ENCODE results near the gene RIPK1.
"Not testable (repeated sequence)": the region's sequence is repeated elsewhere in the genome, so short reads cannot be mapped to it uniquely, and the experiment has no call there.

The RIPK1 gene

GRCh38 chr6:3068329-3069214, at the start of gene RIPK1:
Gene RIPK1 (plus strand): TSS chr6:3068494. CDS start chr6:3076824, 8,330 bp downstream.
- peak; percentile 85 to 90 for DNase-seq (ENCODE audit: low read depth in 2 of 2)

GRCh38 chr6:3019065-3019464, 49.2 kb upstream of the RIPK1 start:
- no peak for DNase-seq (ENCODE audit: low read depth in 2 of 2)

- DNase-seq (ENCODE audit: low read depth in 2 of 2), result no peak
Measured at GRCh38 chr6:3019749-3020320, 48.5 kb upstream of the RIPK1 start.

- DNase-seq (ENCODE audit: low read depth in 2 of 2), result not testable (repeated sequence)
Measured at GRCh38 chr6:3020976-3021598, 47.2 kb upstream of the RIPK1 start.

GRCh38 chr6:3022765-3023662, 45.3 kb upstream of the RIPK1 start:
- DNase-seq (ENCODE audit: low read depth in 2 of 2), result no peak

- DNase-seq (ENCODE audit: low read depth in 2 of 2), result peak; percentile 82 to 85
Measured at GRCh38 chr6:3023663-3024483, 44.4 kb upstream of the RIPK1 start.

GRCh38 chr6:3026791-3027626, 41.3 kb upstream of the RIPK1 start:
- peak in 1 of 2 donors; percentile 7 for DNase-seq (ENCODE audit: low read depth in 2 of 2)

GRCh38 chr6:3028156-3028555, 40.1 kb upstream of the RIPK1 start:
- DNase-seq (ENCODE audit: low read depth in 2 of 2), result not testable (repeated sequence)

GRCh38 chr6:3031857-3032640, 36.2 kb upstream of the RIPK1 start:
- DNase-seq (ENCODE audit: low read depth in 2 of 2), result no peak

- no peak for DNase-seq (ENCODE audit: low read depth in 2 of 2)
Measured at GRCh38 chr6:3032986-3033385, 35.3 kb upstream of the RIPK1 start.

GRCh38 chr6:3033652-3034051, 34.6 kb upstream of the RIPK1 start:
- no peak for DNase-seq (ENCODE audit: low read depth in 2 of 2)

GRCh38 chr6:3035397-3035796, 32.9 kb upstream of the RIPK1 start:
- no peak for DNase-seq (ENCODE audit: low read depth in 2 of 2)

- DNase-seq (ENCODE audit: low read depth in 2 of 2), result no peak
Measured at GRCh38 chr6:3036861-3037637, 31.2 kb upstream of the RIPK1 start.

- no peak for DNase-seq (ENCODE audit: low read depth in 2 of 2)
Measured at GRCh38 chr6:3037638-3038365, 30.5 kb upstream of the RIPK1 start.

GRCh38 chr6:3039384-3039783, 28.9 kb upstream of the RIPK1 start:
- no peak for DNase-seq (ENCODE audit: low read depth in 2 of 2)

GRCh38 chr6:3041147-3041546, 27.1 kb upstream of the RIPK1 start:
- no peak for DNase-seq (ENCODE audit: low read depth in 2 of 2)

GRCh38 chr6:3041606-3042005, 26.7 kb upstream of the RIPK1 start:
- no peak for DNase-seq (ENCODE audit: low read depth in 2 of 2)

- DNase-seq (ENCODE audit: low read depth in 2 of 2), result no peak
Measured at GRCh38 chr6:3045369-3045768, 22.9 kb upstream of the RIPK1 start.

Measured in activated CD8-positive, alpha-beta memory T cell treated with anti-CD3 and anti-CD28 coated beads for 4 hours (primary cell).